Renal pelvis (tissue), 12 donors: ENCODE data around the gene SKIC8. TPM values are rescaled to one million over a fixed set of nuclear protein-coding genes. Genes with fewer than 3 reads are reported as not detected.

Source experiments
- DNase-seq: peaks from one replicate; pipeline ENCODE4 v3.0.0-alpha.2; 2013
- long read RNA-seq, 16 experiments: transcript quantifications; one replicate each; lab custom pipeline, GENCODE V29; 2026
- polyA plus RNA-seq, 3 donors: library from polyadenylated mRNA; unstranded; fragments of 120-200 nt; gene quantifications; one replicate each; pipeline ENCODE4 v1.2.1, GENCODE V29; 2013; ENCODE audit not compliant: insufficient read length in 3 of 3

Gene SKIC8
- 100 to 1,000 TPM; 101 to 112 (median 103) TPM for polyA plus RNA-seq
- long read RNA-seq, donor 1, transcript WDR61-201 (11 exons, 1,387 nt) = major isoform, 45 of 64 reads
- long read RNA-seq, donor 1, transcript WDR61-210 (1 exons, 3,629 nt) = minor isoform, 16 of 64 reads
- long read RNA-seq, donor 1, partial matches to known transcripts = 0 of 64 reads
- long read RNA-seq, donor 1, other reads (novel, unspliced or antisense) = 0 of 64 reads
- long read RNA-seq, donor 2, transcript WDR61-201 (11 exons, 1,387 nt) = major isoform, 53 of 79 reads
- long read RNA-seq, donor 2, transcript WDR61-210 (1 exons, 3,629 nt) = minor isoform, 14 of 79 reads
- long read RNA-seq, donor 2, transcript WDR61-203 (2 exons, 927 nt) = minor isoform, 6 of 79 reads
- long read RNA-seq, donor 2, partial matches to known transcripts = 5 of 79 reads
- long read RNA-seq, donor 2, other reads (novel, unspliced or antisense) = 0 of 79 reads
- long read RNA-seq, donor 3, transcript WDR61-203 (2 exons, 927 nt) = minor isoform, 6 of 58 reads
- long read RNA-seq, donor 3, transcript WDR61-210 (1 exons, 3,629 nt) = minor isoform, 10 of 58 reads
- long read RNA-seq, donor 3, transcript WDR61-201 (11 exons, 1,387 nt) = major isoform, 29 of 58 reads
- long read RNA-seq, donor 3, partial matches to known transcripts = 11 of 58 reads
- long read RNA-seq, donor 3, other reads (novel, unspliced or antisense) = 0 of 58 reads
- long read RNA-seq, donor 4, transcript WDR61-201 (11 exons, 1,387 nt) = major isoform, 57 of 87 reads
- long read RNA-seq, donor 4, transcript WDR61-203 (2 exons, 927 nt) = minor isoform, 7 of 87 reads
- long read RNA-seq, donor 4, transcript WDR61-210 (1 exons, 3,629 nt) = minor isoform, 13 of 87 reads
- long read RNA-seq, donor 4, partial matches to known transcripts = 8 of 87 reads
- long read RNA-seq, donor 4, other reads (novel, unspliced or antisense) = 0 of 87 reads
- long read RNA-seq, donor 5, transcript WDR61-210 (1 exons, 3,629 nt) = minor isoform, 8 of 37 reads
- long read RNA-seq, donor 5, transcript WDR61-201 (11 exons, 1,387 nt) = major isoform, 27 of 37 reads
- long read RNA-seq, donor 5, partial matches to known transcripts = 0 of 37 reads
- long read RNA-seq, donor 5, other reads (novel, unspliced or antisense) = 0 of 37 reads
- long read RNA-seq, donor 6, transcript WDR61-203 (2 exons, 927 nt) = minor isoform, 6 of 55 reads
- long read RNA-seq, donor 6, transcript WDR61-210 (1 exons, 3,629 nt) = minor isoform, 15 of 55 reads
- long read RNA-seq, donor 6, transcript WDR61-201 (11 exons, 1,387 nt) = major isoform, 28 of 55 reads
- long read RNA-seq, donor 6, partial matches to known transcripts = 0 of 55 reads
- long read RNA-seq, donor 6, other reads (novel, unspliced or antisense) = 0 of 55 reads
- long read RNA-seq, donor 7, transcript WDR61-210 (1 exons, 3,629 nt) = minor isoform, 10 of 105 reads
- long read RNA-seq, donor 7, transcript WDR61-201 (11 exons, 1,387 nt) = major isoform, 41 of 105 reads
- long read RNA-seq, donor 7, partial matches to known transcripts = 48 of 105 reads
- long read RNA-seq, donor 7, other reads (novel, unspliced or antisense) = 0 of 105 reads
- long read RNA-seq, donor 8, transcript WDR61-210 (1 exons, 3,629 nt) = minor isoform, 7 of 25 reads
- long read RNA-seq, donor 8, transcript WDR61-201 (11 exons, 1,387 nt) = major isoform, 15 of 25 reads
- long read RNA-seq, donor 8, partial matches to known transcripts = 0 of 25 reads
- long read RNA-seq, donor 8, other reads (novel, unspliced or antisense) = 0 of 25 reads
- long read RNA-seq, donor 9, transcript WDR61-201 (11 exons, 1,387 nt) = major isoform, 33 of 58 reads
- long read RNA-seq, donor 9, transcript WDR61-210 (1 exons, 3,629 nt) = minor isoform, 7 of 58 reads
- long read RNA-seq, donor 9, partial matches to known transcripts = 13 of 58 reads
- long read RNA-seq, donor 9, other reads (novel, unspliced or antisense) = 0 of 58 reads
- long read RNA-seq, donor 10, transcript WDR61-210 (1 exons, 3,629 nt) = minor isoform, 14 of 55 reads
- long read RNA-seq, donor 10, transcript WDR61-201 (11 exons, 1,387 nt) = major isoform, 28 of 55 reads
- long read RNA-seq, donor 10, transcript WDR61-203 (2 exons, 927 nt) = minor isoform, 5 of 55 reads
- long read RNA-seq, donor 10, partial matches to known transcripts = 5 of 55 reads
- long read RNA-seq, donor 10, other reads (novel, unspliced or antisense) = 0 of 55 reads
- long read RNA-seq, donor 11, transcript WDR61-201 (11 exons, 1,387 nt) = major isoform, 30 of 44 reads
- long read RNA-seq, donor 11, transcript WDR61-210 (1 exons, 3,629 nt) = minor isoform, 10 of 44 reads
- long read RNA-seq, donor 11, partial matches to known transcripts = 0 of 44 reads
- long read RNA-seq, donor 11, other reads (novel, unspliced or antisense) = 0 of 44 reads
- long read RNA-seq, donor 12, transcript WDR61-201 (11 exons, 1,387 nt) = major isoform, 43 of 79 reads
- long read RNA-seq, donor 12, transcript WDR61-210 (1 exons, 3,629 nt) = minor isoform, 24 of 79 reads
- long read RNA-seq, donor 12, partial matches to known transcripts = 5 of 79 reads
- long read RNA-seq, donor 12, other reads (novel, unspliced or antisense) = 0 of 79 reads
- long read RNA-seq, donor 13, transcript WDR61-201 (11 exons, 1,387 nt) = major isoform, 20 of 40 reads
- long read RNA-seq, donor 13, transcript WDR61-210 (1 exons, 3,629 nt) = minor isoform, 11 of 40 reads
- long read RNA-seq, donor 13, partial matches to known transcripts = 0 of 40 reads
- long read RNA-seq, donor 13, other reads (novel, unspliced or antisense) = 0 of 40 reads
- long read RNA-seq, donor 14 = 0 reads
- long read RNA-seq, donor 15 = 0 reads
- long read RNA-seq, donor 16, transcript WDR61-201 (11 exons, 1,387 nt) = major isoform, 50 of 85 reads
- long read RNA-seq, donor 16, transcript WDR61-210 (1 exons, 3,629 nt) = minor isoform, 16 of 85 reads
- long read RNA-seq, donor 16, transcript WDR61-203 (2 exons, 927 nt) = minor isoform, 5 of 85 reads
- long read RNA-seq, donor 16, partial matches to known transcripts = 14 of 85 reads
- long read RNA-seq, donor 16, other reads (novel, unspliced or antisense) = 0 of 85 reads

- peak; percentile 94 for DNase-seq
These were observed at the start of gene SKIC8 for GRCh38 chr15:78299101-78299930. SKIC8 (minus strand) TSS chr15:78299609; CDS start chr15:78295686, 3,923 bp downstream.

DNA sequence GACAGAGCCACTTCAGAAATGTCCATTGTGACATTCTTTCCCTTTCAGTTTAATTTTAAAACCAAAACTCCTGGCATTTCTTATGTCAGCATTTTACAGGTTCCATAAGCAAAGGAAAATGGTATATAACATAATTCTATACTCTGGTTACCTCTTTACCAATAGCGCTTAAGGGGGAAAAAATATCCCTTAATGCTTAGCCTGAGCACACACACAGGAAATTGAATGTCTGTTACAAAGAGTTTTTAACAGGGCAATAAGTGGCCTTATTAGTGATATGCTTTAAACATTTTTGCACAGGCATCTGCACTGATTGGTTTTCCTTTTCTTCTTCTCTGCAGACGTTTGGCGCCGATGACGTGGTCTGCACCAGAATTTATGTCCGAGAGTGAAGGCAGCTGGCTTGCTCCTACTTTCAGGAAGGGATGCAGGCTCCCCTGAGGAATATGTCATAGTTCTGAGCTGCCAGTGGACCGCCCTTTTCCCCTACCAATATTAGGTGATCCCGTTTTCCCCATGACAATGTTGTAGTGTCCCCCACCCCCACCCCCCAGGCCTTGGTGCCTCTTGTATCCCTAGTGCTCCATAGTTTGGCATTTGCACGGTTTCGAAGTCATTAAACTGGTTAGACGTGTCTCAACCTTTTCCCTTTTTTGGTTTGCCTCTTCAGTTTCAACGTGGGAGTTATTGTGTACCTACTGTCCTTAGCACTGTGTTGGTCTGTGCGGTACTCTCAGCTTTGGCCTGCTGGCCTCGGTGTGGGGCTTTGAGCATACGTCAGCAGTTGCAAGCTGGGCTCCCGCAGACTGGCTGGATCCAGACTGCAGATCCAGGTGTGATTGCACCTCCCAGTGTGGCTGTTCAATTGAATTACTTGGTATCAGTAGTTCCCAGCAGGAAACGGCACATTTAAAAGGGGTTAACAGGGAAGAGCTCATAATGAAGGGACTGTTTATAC, 48.5 kb upstream of the SKIC8 start:
- peak; percentile 50 for DNase-seq

DNA sequence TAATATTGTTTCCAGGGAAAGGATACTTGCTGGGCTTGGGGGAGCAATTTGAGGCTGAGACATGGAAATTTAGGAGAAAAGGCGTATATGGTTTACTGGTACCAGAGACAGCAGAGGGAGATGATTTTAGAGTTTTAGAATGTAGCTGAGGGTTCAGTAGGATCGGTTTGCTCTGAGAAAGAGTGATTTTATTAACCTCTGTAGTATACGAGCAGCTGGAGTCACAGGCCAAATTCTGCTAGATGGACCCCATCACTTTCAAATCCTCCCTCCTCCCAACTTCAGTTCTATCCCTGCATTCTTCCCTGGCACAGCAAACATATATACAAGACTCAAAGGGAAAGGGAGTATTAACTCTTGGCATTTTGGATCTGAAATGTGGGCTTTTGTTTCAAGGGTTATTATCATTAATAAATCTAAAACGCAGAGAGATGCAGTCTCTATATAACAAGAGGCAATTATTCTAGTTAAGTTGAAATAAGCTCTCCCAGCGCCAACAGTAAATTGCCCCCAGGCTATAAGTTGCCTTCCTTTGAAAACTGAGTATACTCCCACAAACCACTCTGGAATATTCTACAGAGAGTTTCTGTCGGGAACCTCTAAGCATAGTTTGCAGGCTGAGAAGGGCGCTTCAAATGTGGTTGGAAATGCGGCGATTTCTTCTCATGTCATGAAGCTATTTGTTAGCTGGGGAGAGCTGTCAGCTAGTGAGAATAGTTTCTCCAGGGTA, 46.2 kb upstream of the SKIC8 start:
- DNase-seq = no peak

- no peak for DNase-seq
These were observed 44.1 kb upstream of the SKIC8 start for GRCh38 chr15:78343276-78344060.

- DNase-seq = no peak
These were observed 42.6 kb upstream of the SKIC8 start for GRCh38 chr15:78342021-78342420.

DNA sequence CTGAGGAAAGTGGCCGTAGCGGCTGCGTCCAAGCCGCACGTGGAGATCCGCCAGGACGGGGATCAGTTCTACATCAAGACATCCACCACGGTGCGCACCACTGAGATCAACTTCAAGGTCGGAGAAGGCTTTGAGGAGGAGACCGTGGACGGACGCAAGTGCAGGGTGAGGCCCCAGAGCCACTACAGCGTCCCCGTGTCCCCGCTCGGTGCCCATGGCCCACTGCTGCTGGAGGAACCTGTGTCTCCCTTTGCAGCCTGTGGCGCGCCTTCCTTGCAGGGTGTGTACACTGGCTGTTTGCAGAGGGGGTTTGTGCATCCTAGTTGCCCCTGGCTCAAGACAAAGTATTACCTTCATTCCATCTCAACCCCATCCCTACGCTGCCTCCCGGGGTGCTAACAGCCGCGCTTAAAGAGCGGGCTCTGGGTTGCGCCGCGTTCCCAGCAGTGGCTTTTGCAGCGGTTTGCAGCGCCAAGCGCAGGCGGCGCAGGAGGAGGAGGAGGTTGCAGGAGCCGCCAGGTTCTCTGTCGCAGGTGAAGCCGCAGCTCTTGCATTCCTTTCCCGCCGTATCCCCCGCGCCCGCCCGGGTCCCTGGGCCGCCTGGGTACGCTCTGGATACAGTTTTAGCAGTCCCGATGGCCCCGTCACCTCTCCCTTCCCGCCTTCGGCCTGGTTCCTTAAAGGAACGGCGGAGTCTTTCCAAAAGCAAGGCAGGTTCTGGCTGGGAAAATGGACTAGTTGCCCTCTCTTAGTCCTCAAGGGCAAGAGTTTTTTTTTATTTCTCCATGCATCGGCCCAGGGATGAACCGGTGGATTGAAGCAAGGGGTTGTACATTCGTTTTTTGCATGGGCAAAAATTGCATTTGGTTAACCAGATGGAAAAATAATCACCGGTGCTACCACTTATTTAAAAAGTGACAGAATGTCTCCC, 41.9 kb upstream of the SKIC8 start:
- DNase-seq = no peak

- no peak for DNase-seq
These were observed 41.0 kb upstream of the SKIC8 start, which contains the start of gene CRABP1 for GRCh38 chr15:78340231-78341056. CRABP1 (plus strand) TSS chr15:78340353; CDS start chr15:78340429, 76 bp downstream.

- DNase-seq = no peak
These were observed 40.1 kb upstream of the SKIC8 start for GRCh38 chr15:78339559-78339958.

DNA sequence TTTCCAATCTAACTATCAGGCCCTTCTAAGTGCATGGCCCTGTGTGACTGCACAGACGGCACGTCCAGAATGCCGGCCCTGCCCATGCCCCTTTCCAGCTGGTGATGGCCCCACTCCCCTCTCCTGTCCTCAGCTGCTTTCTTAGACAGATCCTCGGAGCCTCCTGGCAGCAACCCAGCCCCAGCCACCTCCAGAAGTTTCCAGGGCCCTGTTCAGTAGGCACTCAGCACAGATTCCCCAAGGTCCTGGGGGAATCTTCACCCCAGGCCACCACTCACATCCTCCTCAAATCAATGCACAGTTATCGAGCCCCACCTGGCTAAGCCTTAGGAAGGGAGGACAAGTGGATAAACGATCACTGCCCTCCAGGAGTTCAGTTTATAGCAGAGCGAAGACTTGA, 39.4 kb upstream of the SKIC8 start:
- DNase-seq = no peak

GRCh38 chr15:78335985-78336384, 36.6 kb upstream of the SKIC8 start:
- no peak for DNase-seq

DNA sequence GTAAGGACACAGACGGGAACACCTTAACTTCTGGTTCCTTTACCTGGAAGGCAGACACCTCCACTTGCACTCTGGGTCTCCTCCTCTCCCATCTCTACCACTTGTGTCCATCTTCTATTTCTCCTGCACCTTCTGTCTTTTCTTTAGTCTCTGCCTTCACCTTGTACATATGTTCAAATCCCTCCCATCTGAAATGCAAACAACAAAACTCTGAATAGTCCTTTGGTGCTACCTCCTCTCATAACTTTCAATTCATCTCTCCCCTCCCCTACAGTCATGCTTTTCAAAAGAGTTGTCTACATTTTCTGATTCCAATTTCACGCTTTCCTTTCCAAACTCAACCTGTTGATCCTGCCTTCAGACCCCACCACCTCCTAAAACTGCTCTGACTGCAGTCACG, 35.4 kb upstream of the SKIC8 start:
- DNase-seq = no peak

GRCh38 chr15:78329625-78330024, 30.2 kb upstream of the SKIC8 start:
- no peak for DNase-seq
